ENCODE data around the gene GRB2. TPM values are rescaled to one million over a fixed set of nuclear protein-coding genes. Genes with fewer than 3 reads are reported as not detected.

Gene GRB2
- total and polyA plus RNA-seq, 2 of the 8 experiments (the other 6 are each of a cell fraction or from before 2014, with no cell fraction given), result 44.2 to 101 TPM

- TF ChIP-seq KDM4A (IDR thresholded peaks at IDR 0.05; ENCODE audit: low read depth, low read length, severe bottlenecking), result no peak
- TF ChIP-seq MAX (IDR thresholded peaks at IDR 0.05), result no peak
- TF ChIP-seq SP4 (IDR thresholded peaks at IDR 0.05; ENCODE audit: low read length), result no peak
- no peak for TF ChIP-seq CEBPB (IDR thresholded peaks at IDR 0.05; ENCODE audit: low read depth, low read length)
- no peak for TF ChIP-seq TBP (IDR thresholded peaks at IDR 0.05; ENCODE audit: low read depth, low read length)
- TF ChIP-seq USF2 (IDR thresholded peaks at IDR 0.05; ENCODE audit: low read length), result no peak
- TF ChIP-seq RXRA (IDR thresholded peaks at IDR 0.05; ENCODE audit: insufficient read depth, low read depth, low read length), result no peak
- no peak for TF ChIP-seq NANOG (IDR thresholded peaks at IDR 0.05; ENCODE audit: insufficient read depth, low read depth, low read length, poor library complexity, severe bottlenecking)
Measured at GRCh38 chr17:75315541-75316243, 89.8 kb downstream of the GRB2 start (continued).

All from H1 (cell line).